ENCODE measurements around the gene BLACAT1. TPM values are rescaled to one million over a fixed set of nuclear protein-coding genes. Genes with fewer than 3 reads are reported as not detected.

Gene BLACAT1
- total and polyA plus RNA-seq, 2 of the 13 experiments (the other 11 are each of a cell fraction or from before 2014, with no cell fraction given), result 1.2 to 2.8 TPM

- no peak for DNase-seq (ENCODE audit: low spot score)
- no peaks in the 10 kb centered on the region for H3K79me2 ChIP-seq (ENCODE audit: insufficient read depth, low read length)
- POLR2A ChIA-PET, result no interaction called here
- no peak for TF ChIP-seq SMYD3 (CRISPR knock-in tag; IDR thresholded peaks at IDR 0.05)
- TF ChIP-seq ZNF792 (CRISPR knock-in tag; IDR thresholded peaks at IDR 0.05), result no peak
- no peak for TF ChIP-seq ZNF446 (CRISPR knock-in tag; IDR thresholded peaks at IDR 0.05)
- no peak for TF ChIP-seq CCAR2 (optimal IDR thresholded peaks at IDR 0.05; ENCODE audit: low read depth, low read length)
- TF ChIP-seq FOSL2 (CRISPR knock-in tag; IDR thresholded peaks at IDR 0.05), result no peak
- TF ChIP-seq HNRNPL (IDR thresholded peaks at IDR 0.05; ENCODE audit: low read depth, low read length), result no peak
- TF ChIP-seq ESRRA (CRISPR knock-in tag; IDR thresholded peaks at IDR 0.05; ENCODE audit: low read depth), result no peak
- no peak for TF ChIP-seq POLR2AphosphoS5 (IDR thresholded peaks at IDR 0.05; ENCODE audit: low read depth, low read length)
- no peak for TF ChIP-seq HOXA3 (CRISPR knock-in tag; IDR thresholded peaks at IDR 0.05)
- no peak for TF ChIP-seq SRY (CRISPR knock-in tag; IDR thresholded peaks at IDR 0.05)
- TF ChIP-seq NR2F1 (CRISPR knock-in tag; IDR thresholded peaks at IDR 0.05), result no peak
- no peak for TF ChIP-seq SP2 (CRISPR knock-in tag; IDR thresholded peaks at IDR 0.05)
- no peak for TF ChIP-seq HNF1B (CRISPR knock-in tag; IDR thresholded peaks at IDR 0.05)
- no peak for TF ChIP-seq HINFP (CRISPR knock-in tag; IDR thresholded peaks at IDR 0.05; ENCODE audit: low read depth)
- no peaks in the 10 kb centered on the region for H3K9me3 ChIP-seq (ENCODE audit: low read length)
- WGBS (ENCODE audit: low lambda C conversion rate), result 21% methylated on average over 6 of the region's 6 CpGs
- intact Hi-C loops (cut with micrococcal nuclease; ENCODE audit: unreplicated experiment) (no loop called here), in situ Hi-C loops (cut with HindIII; ENCODE audit: extremely low pct_ligation_motif_present, low pct_unique_long_range_greater_than_20kb) (no loop called here)
- no TSS peak for BruUV-seq (replicated peaks)
- no peak overlapping the region for H3K27ac ChIP-seq (ENCODE audit: extremely low read length, insufficient read depth, low read length)
- H3K4me3 ChIP-seq (replicated peaks in 1 of 3; ENCODE audit: insufficient read depth in 1 of 3, low read depth in 2 of 3, low read length in 3 of 3), result no peak overlapping the region
- H3K4me1 ChIP-seq (ENCODE audit: insufficient read depth, low read length), result no peaks in the 10 kb centered on the region
- CTCF ChIA-PET (ENCODE audit: low intra/inter-chr PET ratio, low total read pairs), result no interaction called here
- no peak overlapping the region for H3K9ac ChIP-seq (ENCODE audit: insufficient read depth, low read depth, low read length)
- no peak overlapping the region for H2AFZ ChIP-seq (ENCODE audit: low read length)
- FAIRE-seq, result no peak
- ATAC-seq, result no peak
- no peaks in the 10 kb centered on the region for H3K36me3 ChIP-seq (replicated peaks in 1 of 2; ENCODE audit: control insufficient read depth in 1 of 2, insufficient read depth in 2 of 2, low read length in 2 of 2)
- no peaks in the 10 kb centered on the region for H4K20me1 ChIP-seq (ENCODE audit: insufficient read depth, low read length)
- H3K27me3 ChIP-seq (ENCODE audit: control insufficient read depth in 1 of 2, insufficient read depth in 2 of 2, low read length in 2 of 2), result peaks cover 3 to 29% of the 10 kb centered on the region in 2 experiments; a peak in 4 of 5 replicates
- H3K4me2 ChIP-seq (ENCODE audit: low read depth, low read length), result no peak overlapping the region
Observed at GRCh38 chr1:205470131-205470530, 14.3 kb upstream of the BLACAT1 start.

All from HepG2 (cell line).